Vagina (tissue), 2 donors: Measurements from ENCODE around the gene THSD7B. TPM values are rescaled to one million over a fixed set of nuclear protein-coding genes. Genes with fewer than 3 reads are reported as not detected.
"Not testable (repeated sequence)": the region's sequence is repeated elsewhere in the genome, so short reads cannot be mapped to it uniquely, and the experiment has no call there.

Source experiments
- DNase-seq, 2 donors: peaks; one replicate each; pipeline ENCODE4 v3.0.0-alpha.2; 2017; ENCODE audit errors: extremely low spot score in 2 of 2
- H3K27ac ChIP-seq: fragments of 200-600 bp; sonication (generic); one replicate; pipeline ENCODE4 v1.5.1; 2019
- H3K27me3 ChIP-seq: fragments of 200-600 bp; sonication (generic); one replicate; pipeline ENCODE4 v1.5.1; 2019
- H3K36me3 ChIP-seq, 2 donors: fragments of 200-600 bp; sonication (generic); one replicate each; pipeline ENCODE4 v1.5.1; 2017 to 2019
- H3K4me1 ChIP-seq: fragments of 200-600 bp; sonication (generic); one replicate; pipeline ENCODE4 v1.5.1; 2019
- H3K4me3 ChIP-seq, 2 donors: fragments of 200-600 bp; sonication (generic); 1 replicate in 1 of 2; 2 replicates in 1 of 2; pipeline ENCODE4 v1.5.1; 2016 to 2019
- H3K9me3 ChIP-seq: fragments of 200-600 bp; sonication (generic); one replicate; pipeline ENCODE4 v1.5.1; 2019
- CTCF ChIP-seq, 3 experiments: fragments of 450-650 bp in 2 of 3; fragments of 200-600 bp in 1 of 3; sonication (generic) in 1 of 3; IDR thresholded peaks; one replicate each; pipeline ENCODE4 v1.5.1; 2017 to 2019; ENCODE audit warnings: antibody characterized with exemption in 3 of 3, mild to moderate bottlenecking in 2 of 3, moderate library complexity in 2 of 3
- POLR2A ChIP-seq, 2 donors: fragments of 450-650 bp; IDR thresholded peaks; one replicate each; pipeline ENCODE4 v1.6.1; 2017; ENCODE audit warnings: antibody characterized with exemption in 2 of 2, mild to moderate bottlenecking in 2 of 2, moderate library complexity in 2 of 2
- POLR2AphosphoS5 ChIP-seq, 2 donors: sonication (generic); formaldehyde crosslinking; IDR thresholded peaks; one replicate each; pipeline ENCODE4 v1.9.0; 2017; ENCODE audit warnings: antibody characterized with exemption in 2 of 2, mild to moderate bottlenecking in 2 of 2, low read depth in 1 of 2; ENCODE audit not compliant: insufficient read depth in 1 of 2
- intact Hi-C: fragments of 100-400 bp; cut with DNase I; formaldehyde crosslinking; loops from one replicate; pipeline ENCODE4 v1.15.1; 2023
- total RNA-seq: library from RNA; depleted of rRNA; stranded (reverse); fragments of >200 nt; gene quantifications from one replicate; pipeline ENCODE4 v1.2.3, GENCODE V29; 2016

Gene THSD7B
- total RNA-seq, 1 donor from 2014 or later, result 0.49 TPM

- Histone ChIP-seq H3K4me3 (no peak overlapping the region), H3K4me1 (no peaks in the 10 kb centered on the region), H3K9me3 (no peaks in the 10 kb centered on the region), H3K36me3 (no peaks in the 10 kb centered on the region), H3K27ac (no peak overlapping the region), H3K27me3 (no peaks in the 10 kb centered on the region)
- no peak for DNase-seq
- intact Hi-C loops, result no loop called here
- TF ChIP-seq POLR2AphosphoS5 (IDR thresholded peaks at IDR 0.05; ENCODE audit: insufficient read depth in 1 of 2, low read depth in 1 of 2) (no peak), CTCF (IDR thresholded peaks at IDR 0.05) (no peak), POLR2A (IDR thresholded peaks at IDR 0.05) (no peak)
Measured at GRCh38 chr2:137547842-137548241, 782.5 kb downstream of the THSD7B start.

GRCh38 chr2:137566387-137566786 is 801.0 kb downstream of the THSD7B start:
- intact Hi-C loops, result no loop called here
- TF ChIP-seq POLR2AphosphoS5 (IDR thresholded peaks at IDR 0.05; ENCODE audit: insufficient read depth in 1 of 2, low read depth in 1 of 2) (no peak), POLR2A (IDR thresholded peaks at IDR 0.05) (no peak), CTCF (IDR thresholded peaks at IDR 0.05) (no peak)
- H3K27me3 ChIP-seq, result no peaks in the 10 kb centered on the region
- H3K27ac ChIP-seq, result no peak overlapping the region
- no peaks in the 10 kb centered on the region for H3K36me3 ChIP-seq
- no peak overlapping the region for H3K4me3 ChIP-seq
- H3K9me3 ChIP-seq, result no peaks in the 10 kb centered on the region
- DNase-seq, result no peak
- no peaks in the 10 kb centered on the region for H3K4me1 ChIP-seq

- intact Hi-C loops, result no loop called here
- DNase-seq, result no peak
Measured at GRCh38 chr2:137570484-137570883, 805.1 kb downstream of the THSD7B start.

GRCh38 chr2:137587834-137588233 is 822.5 kb downstream of the THSD7B start:
- H3K9me3 ChIP-seq, intact Hi-C loops, H3K27ac ChIP-seq, DNase-seq, H3K4me3 ChIP-seq, H3K27me3 ChIP-seq, H3K36me3 ChIP-seq, H3K4me1 ChIP-seq: not testable (repeated sequence)

More at GRCh38 chr2:137570484-137570883, 805.1 kb downstream of the THSD7B start:
- TF ChIP-seq POLR2AphosphoS5 (IDR thresholded peaks at IDR 0.05; ENCODE audit: insufficient read depth in 1 of 2, low read depth in 1 of 2), result no peak
- no peak for TF ChIP-seq POLR2A (IDR thresholded peaks at IDR 0.05)
- no peak for TF ChIP-seq CTCF (IDR thresholded peaks at IDR 0.05)
- H3K4me1 ChIP-seq, result no peaks in the 10 kb centered on the region
- H3K36me3 ChIP-seq, result no peaks in the 10 kb centered on the region
- no peaks in the 10 kb centered on the region for H3K27me3 ChIP-seq
- H3K27ac ChIP-seq, result no peak overlapping the region
- H3K9me3 ChIP-seq, result no peaks in the 10 kb centered on the region
- no peak overlapping the region for H3K4me3 ChIP-seq

- H3K9me3 ChIP-seq, H3K4me1 ChIP-seq, intact Hi-C loops, H3K4me3 ChIP-seq, DNase-seq, H3K36me3 ChIP-seq, H3K27me3 ChIP-seq, H3K27ac ChIP-seq: not testable (repeated sequence)
Measured at GRCh38 chr2:137588578-137588977, 823.2 kb downstream of the THSD7B start.

- no peak overlapping the region for H3K27ac ChIP-seq
- intact Hi-C loops, result no loop called here
- H3K36me3 ChIP-seq, result no peaks in the 10 kb centered on the region
- H3K27me3 ChIP-seq, result no peaks in the 10 kb centered on the region
- no peaks in the 10 kb centered on the region for H3K4me1 ChIP-seq
- DNase-seq, result no peak
- H3K4me3 ChIP-seq, result no peak overlapping the region
- no peaks in the 10 kb centered on the region for H3K9me3 ChIP-seq
- TF ChIP-seq POLR2AphosphoS5 (IDR thresholded peaks at IDR 0.05; ENCODE audit: insufficient read depth in 1 of 2, low read depth in 1 of 2) (no peak), CTCF (IDR thresholded peaks at IDR 0.05) (no peak), POLR2A (IDR thresholded peaks at IDR 0.05) (no peak)
Measured at GRCh38 chr2:137590102-137590501, 824.8 kb downstream of the THSD7B start.
